GM12878 (cell line): ENCODE data around the gene KATNB1. TPM values are rescaled to one million over a fixed set of nuclear protein-coding genes. Genes with fewer than 3 reads are reported as not detected.
A peak's percentile ranks its signal among the peaks of the same experiment; 100 is the strongest.

ENCODE experiments used
- ATAC-seq: fragments of 200-7000 bp; cut with Tn5 transposase; 3 replicates; pipeline ENCODE4 v1.9.1; 2020; ENCODE audit warnings: mild to moderate bottlenecking, moderate library complexity
- BruUV-seq: library from RNA; stranded (reverse); fragments of 400-500 nt; replicated peaks from 2 replicates; lab custom pipeline; 2021; lab: Mats Ljungman, UMichigan
- CTCF ChIA-PET: fragments of 300-600 bp; sonication (Branson Sonifier 250); formaldehyde crosslinking; extraction: SDS; loops from one replicate; lab custom pipeline; 2021; ENCODE audit warnings: inconsistent platforms; lab: Yijun Ruan, JAX
- POLR2A ChIA-PET: fragments of 350-600 bp; formaldehyde crosslinking; extraction: SDS; loops from one replicate; lab custom pipeline; 2021; ENCODE audit warnings: inconsistent platforms; lab: Charles Lee
- RAD21 ChIA-PET: fragments of 300-600 bp; sonication (Branson Sonifier 250); formaldehyde crosslinking; loops from one replicate; lab custom pipeline; 2023; ENCODE audit warnings: antibody characterized with exemption; ENCODE audit not compliant: unreplicated experiment; lab: Charles Lee
- SMC1A ChIA-PET: fragments of 300-600 bp; sonication (Branson Sonifier 250); formaldehyde crosslinking; loops from one replicate; lab custom pipeline; 2023; ENCODE audit not compliant: unreplicated experiment, uncharacterized antibody; lab: Charles Lee
- DNase-seq: peaks from one replicate; pipeline ENCODE4 v3.0.0-alpha.2; 2011; ENCODE audit warnings: low read depth, low spot score
- FAIRE-seq: peaks from 3 replicates; lab custom pipeline; 2011; peaks lifted over from hg19 to GRCh38; lab: Jason Lieb, UNC
- H2AFZ ChIP-seq: 2 replicates; pipeline ENCODE4 v1.6.0; 2011; ENCODE audit warnings: low read depth, low read length, control low read depth; ENCODE audit not compliant: control insufficient read depth
- H3K27ac ChIP-seq: 2 replicates; pipeline ENCODE4 v1.5.1; 2011; ENCODE audit warnings: control low read depth; ENCODE audit not compliant: control insufficient read depth, insufficient read depth
- H3K27me3 ChIP-seq, 2 experiments: replicated peaks in 1 of 2; 2 replicates each; pipeline versions ENCODE4 v1.6.0 to v1.6.1; 2011; ENCODE audit warnings: low read length in 1 of 2; ENCODE audit not compliant: control insufficient read depth in 2 of 2, insufficient read depth in 2 of 2
- H3K36me3 ChIP-seq, 2 experiments: 2 replicates each; pipeline ENCODE4 v1.5.1; 2011; ENCODE audit warnings: low read length in 1 of 2; ENCODE audit not compliant: control insufficient read depth in 2 of 2, insufficient read depth in 2 of 2
- H3K4me1 ChIP-seq: 2 replicates; pipeline ENCODE4 v1.6.1; 2011; ENCODE audit warnings: mild to moderate bottlenecking, low read length, moderate library complexity, mixed read lengths; ENCODE audit not compliant: control insufficient read depth, insufficient read depth
- H3K4me2 ChIP-seq: 2 replicates; pipeline ENCODE4 v1.6.0; 2011; ENCODE audit warnings: control low read depth; ENCODE audit not compliant: control insufficient read depth, insufficient read depth
- H3K4me3 ChIP-seq: fragments of 200-600 bp; sonication (generic); 2 replicates; pipeline ENCODE4 v1.5.1; 2016
- H3K79me2 ChIP-seq: 2 replicates; pipeline ENCODE4 v1.6.0; 2011; ENCODE audit warnings: low read length; ENCODE audit not compliant: control insufficient read depth, insufficient read depth
- H3K9ac ChIP-seq: 2 replicates; pipeline ENCODE4 v1.8.0; 2011; ENCODE audit warnings: low read length, control low read depth, mixed read lengths; ENCODE audit not compliant: control insufficient read depth, insufficient read depth
- H3K9me3 ChIP-seq: replicated peaks from 3 replicates; pipeline ENCODE4 v1.5.1; 2011; ENCODE audit warnings: mild to moderate bottlenecking, low read length; ENCODE audit not compliant: control insufficient read depth, insufficient read depth
- H4K20me1 ChIP-seq: 2 replicates; pipeline ENCODE4 v1.6.0; 2011; ENCODE audit not compliant: control insufficient read depth, insufficient read depth
- EGR1 ChIP-seq, 2 experiments: IDR thresholded peaks; 1 replicate in 1 of 2; 2 replicates in 1 of 2; pipeline ENCODE4 v1.6.1; 2011 to 2012; ENCODE audit warnings: low read depth in 2 of 2, low read length in 2 of 2, borderline replicate concordance in 1 of 2, mild to moderate bottlenecking in 1 of 2, moderate library complexity in 1 of 2
- EZH2 ChIP-seq: IDR thresholded peaks from 2 replicates; pipeline ENCODE4 v1.6.1; 2012; ENCODE audit warnings: low read depth, mild to moderate bottlenecking, control low read depth, inconsistent platforms, low read length, borderline replicate concordance; ENCODE audit not compliant: control insufficient read depth
- IRF4 ChIP-seq: IDR thresholded peaks from 2 replicates; pipeline ENCODE4 v1.6.1; 2011; ENCODE audit warnings: low read depth, low read length
- PRDM15 ChIP-seq: fragments of 450-650 bp; formaldehyde crosslinking; IDR thresholded peaks from 2 replicates; pipeline ENCODE4 v1.4.0; 2020; ENCODE audit warnings: mild to moderate bottlenecking, moderate library complexity
- SMAD1 ChIP-seq: fragments of 450-650 bp; IDR thresholded peaks from 2 replicates; pipeline ENCODE4 v1.6.1; 2018; ENCODE audit warnings: mild to moderate bottlenecking, low read depth; ENCODE audit not compliant: partially characterized antibody
- SREBF1 ChIP-seq: IDR thresholded peaks from 2 replicates; pipeline ENCODE4 v1.6.1; 2012; ENCODE audit warnings: mild to moderate bottlenecking, low read length
- SUZ12 ChIP-seq: fragments of 200-600 bp; sonication (generic); IDR thresholded peaks from one replicate; pipeline ENCODE4 v1.6.1; 2018; ENCODE audit warnings: antibody characterized with exemption, mild to moderate bottlenecking; ENCODE audit not compliant: unreplicated experiment
- WGBS: methylation state at CpG from one replicate; pipeline ENCODE4 v1.1.6; 2016; ENCODE audit warnings: low lambda C conversion rate; ENCODE audit not compliant: insufficient replicate concordance, insufficient coverage; ENCODE audit errors: missing lambda C conversion rate; 5-methylcytosine and 5-hydroxymethylcytosine counted together
- in situ Hi-C: fragments of 300-500 bp; cut with MboI; formaldehyde crosslinking; loops from 9 replicates; pipeline ENCODE4 v1.14.3; 2018; ENCODE audit warnings: mixed read lengths
- intact Hi-C: fragments of 100-400 bp; cut with micrococcal nuclease; formaldehyde crosslinking; loops from one replicate; pipeline ENCODE4 v1.14.2; 2022; ENCODE audit not compliant: unreplicated experiment
- polyA plus RNA-seq, 11 experiments: library from polyadenylated mRNA; depleted of rRNA in 4 of 11; unstranded in 6 of 11; stranded (reverse) in 5 of 11; fragments of >200 nt; fragmentation: Nextera tagmentation in 4 of 11; fragmentation: Illumina TruSeq in 1 of 11; extraction: Ambion mirVana in 4 of 11; extraction: Trizol in 1 of 11; gene quantifications; 1 replicate in 1 of 11; 2 replicates in 10 of 11; pipeline versions ENCODE4 v1.2.1 to v1.2.3, GENCODE V29; 2011 to 2016; ENCODE audit warnings: inconsistent platforms in 2 of 11, missing spikeins in 2 of 11, low read depth in 1 of 11
- total RNA-seq, 4 experiments: library from RNA; depleted of rRNA in 3 of 4; stranded (reverse); fragments of >200 nt in 3 of 4; fragmentation: Illumina TruSeq in 1 of 4; extraction: Trizol in 1 of 4; gene quantifications; 2 replicates each; pipeline versions ENCODE4 v1.2.1 to v1.2.3, GENCODE V29; 2013 to 2021
- TF ChIP-seq, protein P1 (sequence below): fragments of 450-650 bp; IDR thresholded peaks from 2 replicates; pipeline ENCODE4 v1.6.1; 2018; ENCODE audit warnings: borderline replicate concordance, mild to moderate bottlenecking; ENCODE audit not compliant: partially characterized antibody

Gene KATNB1
- total and polyA plus RNA-seq, 10 of the 15 experiments (the other 5 are each of a cell fraction or from before 2014, with no cell fraction given): 0.71 to 46.5 (median 19.5) TPM

- FAIRE-seq: no peak
- no peak overlapping the region for H3K27ac ChIP-seq
- H3K4me3 ChIP-seq: no peak overlapping the region
These were observed 66.3 kb downstream of the KATNB1 start for GRCh38 chr16:57801809-57802340.

More at GRCh38 chr16:57801809-57802340, 66.3 kb downstream of the KATNB1 start:
- 3% methylated on average over 45 of the region's 45 CpGs for whole genome bisulfite sequencing
- TF ChIP-seq SREBF1 (no peak), SUZ12 (peak; percentile 28), IRF4 (no peak), SMAD1 (no peak), PRDM15 (CRISPR knock-in tag) (no peak), EZH2 (no peak), EGR1 (IDR thresholded peaks at IDR 0.05; ENCODE audit: borderline replicate concordance in 1 of 2, low read depth in 2 of 2, low read length in 2 of 2) (no peak)
- TF ChIP-seq, protein P1, sequence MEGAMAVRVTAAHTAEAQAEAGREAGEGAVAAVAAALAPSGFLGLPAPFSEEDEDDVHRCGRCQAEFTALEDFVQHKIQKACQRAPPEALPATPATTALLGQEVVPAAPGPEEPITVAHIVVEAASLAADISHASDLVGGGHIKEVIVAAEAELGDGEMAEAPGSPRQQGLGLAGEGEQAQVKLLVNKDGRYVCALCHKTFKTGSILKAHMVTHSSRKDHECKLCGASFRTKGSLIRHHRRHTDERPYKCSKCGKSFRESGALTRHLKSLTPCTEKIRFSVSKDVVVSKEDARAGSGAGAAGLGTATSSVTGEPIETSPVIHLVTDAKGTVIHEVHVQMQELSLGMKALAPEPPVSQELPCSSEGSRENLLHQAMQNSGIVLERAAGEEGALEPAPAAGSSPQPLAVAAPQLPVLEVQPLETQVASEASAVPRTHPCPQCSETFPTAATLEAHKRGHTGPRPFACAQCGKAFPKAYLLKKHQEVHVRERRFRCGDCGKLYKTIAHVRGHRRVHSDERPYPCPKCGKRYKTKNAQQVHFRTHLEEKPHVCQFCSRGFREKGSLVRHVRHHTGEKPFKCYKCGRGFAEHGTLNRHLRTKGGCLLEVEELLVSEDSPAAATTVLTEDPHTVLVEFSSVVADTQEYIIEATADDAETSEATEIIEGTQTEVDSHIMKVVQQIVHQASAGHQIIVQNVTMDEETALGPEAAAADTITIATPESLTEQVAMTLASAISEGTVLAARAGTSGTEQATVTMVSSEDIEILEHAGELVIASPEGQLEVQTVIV: no peak
- ChIA-PET CTCF (no interaction called here), SMC1A (no interaction called here), RAD21 (no interaction called here), POLR2A (no interaction called here)
- intact Hi-C loops (no loop called here), in situ Hi-C loops (no loop called here)
- ATAC-seq: peak; percentile 12; the same call in 2 of the 3 replicates
- Histone ChIP-seq H3K36me3 (no peaks in the 10 kb centered on the region), H3K4me1 (no peaks in the 10 kb centered on the region), H3K27me3 (peaks cover 9 to 11% of the 10 kb centered on the region in 2 experiments; a peak in 3 of 4 replicates), H3K4me2 (peak overlapping the region; percentile 59), H3K79me2 (no peaks in the 10 kb centered on the region), H3K9me3 (no peaks in the 10 kb centered on the region), H4K20me1 (no peaks in the 10 kb centered on the region), H3K9ac (no peak overlapping the region), H2AFZ (no peak overlapping the region)
- DNase-seq: no peak
- BruUV-seq: no TSS peak
